Skeletal muscle tissue (tissue), 4 donors: Measurements from ENCODE around the gene DDX6. TPM values are rescaled to one million over a fixed set of nuclear protein-coding genes. Genes with fewer than 3 reads are reported as not detected.
"Not testable (repeated sequence)": the region's sequence is repeated elsewhere in the genome, so short reads cannot be mapped to it uniquely, and the experiment has no call there.

Experiments used
- H3K27ac ChIP-seq: one replicate; pipeline ENCODE4 v1.7.0; 2013; ENCODE audit warnings: mild to moderate bottlenecking, low read depth, low read length, inconsistent platforms
- H3K27me3 ChIP-seq, 3 donors: one replicate each; pipeline ENCODE4 v1.7.0; 2013; ENCODE audit warnings: low read length in 3 of 3; ENCODE audit not compliant: control insufficient read depth in 3 of 3, insufficient read depth in 3 of 3
- H3K36me3 ChIP-seq, 3 donors: one replicate each; pipeline ENCODE4 v1.7.0; 2013; ENCODE audit warnings: low read length in 3 of 3; ENCODE audit not compliant: control insufficient read depth in 3 of 3, insufficient read depth in 3 of 3
- H3K4me1 ChIP-seq, 3 donors: one replicate each; pipeline ENCODE4 v1.7.0; 2013; ENCODE audit warnings: low read length in 3 of 3, mild to moderate bottlenecking in 3 of 3; ENCODE audit not compliant: control insufficient read depth in 3 of 3, insufficient read depth in 3 of 3
- H3K4me3 ChIP-seq, 3 donors: one replicate each; pipeline ENCODE4 v1.7.0; 2013; ENCODE audit warnings: low read length in 3 of 3
- H3K9ac ChIP-seq, 3 donors: one replicate each; pipeline ENCODE4 v1.7.0; 2013; ENCODE audit warnings: low read length in 3 of 3, mild to moderate bottlenecking in 3 of 3, moderate library complexity in 2 of 3, low read depth in 1 of 3
- H3K9me3 ChIP-seq, 3 donors: one replicate each; pipeline ENCODE4 v1.7.0; 2013; ENCODE audit warnings: low read length in 3 of 3; ENCODE audit not compliant: control insufficient read depth in 3 of 3
- total RNA-seq: library from RNA; depleted of rRNA; stranded (reverse); fragments of >200 nt; gene quantifications from one replicate; pipeline ENCODE4 v1.2.3, GENCODE V29; 2014
- donor health status: Osteomylitis.

DDX6 gene
- total RNA-seq, 1 donor from 2014 or later, result 103 TPM

GRCh38 chr11:118720740-118721139 lies 70.2 kb downstream of the DDX6 start:
- H3K9me3 ChIP-seq, H3K27me3 ChIP-seq, H3K36me3 ChIP-seq, H3K27ac ChIP-seq, H3K4me3 ChIP-seq, H3K4me1 ChIP-seq, H3K9ac ChIP-seq: not testable (repeated sequence)

- not testable (repeated sequence) for H3K27ac ChIP-seq, H3K9me3 ChIP-seq, H3K9ac ChIP-seq, H3K27me3 ChIP-seq, H3K4me3 ChIP-seq, H3K36me3 ChIP-seq, H3K4me1 ChIP-seq
Observed at GRCh38 chr11:118720078-118720477, 70.9 kb downstream of the DDX6 start.

GRCh38 chr11:118718562-118718961 lies 72.4 kb downstream of the DDX6 start:
- H3K27me3 ChIP-seq, H3K36me3 ChIP-seq, H3K4me3 ChIP-seq, H3K27ac ChIP-seq, H3K9ac ChIP-seq, H3K4me1 ChIP-seq, H3K9me3 ChIP-seq: not testable (repeated sequence)

GRCh38 chr11:118717733-118718132 lies 73.2 kb downstream of the DDX6 start:
- H3K4me3 ChIP-seq, H3K27me3 ChIP-seq, H3K36me3 ChIP-seq, H3K9me3 ChIP-seq, H3K9ac ChIP-seq, H3K4me1 ChIP-seq, H3K27ac ChIP-seq: not testable (repeated sequence)

GRCh38 chr11:118717221-118717620 lies 73.7 kb downstream of the DDX6 start:
- not testable (repeated sequence) for H3K27ac ChIP-seq, H3K4me3 ChIP-seq, H3K9me3 ChIP-seq, H3K4me1 ChIP-seq, H3K27me3 ChIP-seq, H3K36me3 ChIP-seq, H3K9ac ChIP-seq

GRCh38 chr11:118715837-118716260 lies 75.1 kb downstream of the DDX6 start:
- H3K9ac ChIP-seq, result no peak overlapping the region
- H3K36me3 ChIP-seq, result no peaks in the 10 kb centered on the region
- H3K27me3 ChIP-seq, result peaks cover 0 to 4% (median 0%) of the 10 kb centered on the region in 3 donors
- H3K9me3 ChIP-seq, result no peaks in the 10 kb centered on the region
- no peaks in the 10 kb centered on the region for H3K4me1 ChIP-seq
- no peak overlapping the region for H3K27ac ChIP-seq
- no peak overlapping the region for H3K4me3 ChIP-seq

- no peak overlapping the region for H3K9ac ChIP-seq
- no peaks in the 10 kb centered on the region for H3K36me3 ChIP-seq
- H3K4me3 ChIP-seq, result no peak overlapping the region
- no peak overlapping the region for H3K27ac ChIP-seq
- H3K27me3 ChIP-seq, result peaks cover 0 to 4% (median 0%) of the 10 kb centered on the region in 3 donors
- no peaks in the 10 kb centered on the region for H3K4me1 ChIP-seq
- no peaks in the 10 kb centered on the region for H3K9me3 ChIP-seq
Observed at GRCh38 chr11:118715245-118715831, 75.6 kb downstream of the DDX6 start.

GRCh38 chr11:118714816-118715215 lies 76.1 kb downstream of the DDX6 start:
- Histone ChIP-seq H3K27ac (no peak overlapping the region), H3K36me3 (no peaks in the 10 kb centered on the region), H3K4me3 (no peak overlapping the region), H3K9ac (no peak overlapping the region), H3K9me3 (no peaks in the 10 kb centered on the region), H3K4me1 (no peaks in the 10 kb centered on the region), H3K27me3 (peaks cover 0 to 4% (median 0%) of the 10 kb centered on the region in 3 donors)

GRCh38 chr11:118714416-118714815 lies 76.5 kb downstream of the DDX6 start:
- not testable (repeated sequence) for H3K4me1 ChIP-seq, H3K9me3 ChIP-seq, H3K36me3 ChIP-seq, H3K27ac ChIP-seq, H3K27me3 ChIP-seq, H3K9ac ChIP-seq, H3K4me3 ChIP-seq

GRCh38 chr11:118708296-118708695 lies 82.7 kb downstream of the DDX6 start:
- H3K4me3 ChIP-seq, result no peak overlapping the region
- no peaks in the 10 kb centered on the region for H3K9me3 ChIP-seq
- H3K9ac ChIP-seq, result no peak overlapping the region
- H3K27me3 ChIP-seq, result peaks cover 0 to 4% (median 0%) of the 10 kb centered on the region in 3 donors
- H3K4me1 ChIP-seq, result no peaks in the 10 kb centered on the region
- H3K27ac ChIP-seq, result no peak overlapping the region
- no peaks in the 10 kb centered on the region for H3K36me3 ChIP-seq

- Histone ChIP-seq H3K27me3 (no peaks in the 10 kb centered on the region), H3K9me3 (no peaks in the 10 kb centered on the region), H3K27ac (no peak overlapping the region), H3K4me3 (no peak overlapping the region), H3K36me3 (no peaks in the 10 kb centered on the region), H3K4me1 (no peaks in the 10 kb centered on the region), H3K9ac (no peak overlapping the region)
Observed at GRCh38 chr11:118706546-118706825, 84.5 kb downstream of the DDX6 start.
